SK-N-SH treated with all-trans-retinoic acid at 6 μM for 48 hours (cell line): ENCODE measurements around the gene APOOL.

Experiments
- ATAC-seq: fragments of 200-7000 bp; cut with Tn5 transposase; 3 replicates; pipeline ENCODE4 v1.9.1; 2020; ENCODE audit warnings: mild to moderate bottlenecking, moderate library complexity
- ARNTL ChIP-seq: fragments of 450-650 bp; formaldehyde crosslinking; IDR thresholded peaks from 2 replicates; pipeline ENCODE4 v1.5.0; 2020; ENCODE audit warnings: low read depth, mild to moderate bottlenecking, moderate library complexity, borderline replicate concordance
- BACH2 ChIP-seq: fragments of 250-450 bp; sonication (Bioruptor Pico); IDR thresholded peaks from 2 replicates; pipeline ENCODE4 v1.9.0; 2021; ENCODE audit warnings: mild to moderate bottlenecking, borderline replicate concordance
- CSDC2 ChIP-seq: fragments of 250-450 bp; sonication (Bioruptor Pico); IDR thresholded peaks from 2 replicates; pipeline ENCODE4 v1.5.0; 2020; ENCODE audit warnings: mild to moderate bottlenecking, moderate library complexity
- ESRRG ChIP-seq: fragments of 250-450 bp; sonication (Bioruptor Pico); IDR thresholded peaks from 2 replicates; pipeline ENCODE4 v1.6.1; 2021; ENCODE audit warnings: mild to moderate bottlenecking
- GLIS3 ChIP-seq: fragments of 250-450 bp; sonication (Bioruptor Pico); IDR thresholded peaks from 2 replicates; pipeline ENCODE4 v1.5.0; 2020; ENCODE audit warnings: mild to moderate bottlenecking, moderate library complexity
- ISL1 ChIP-seq: fragments of 250-450 bp; sonication (Bioruptor Pico); IDR thresholded peaks from 2 replicates; pipeline ENCODE4 v2.1.2; 2022; ENCODE audit warnings: mild to moderate bottlenecking, moderate library complexity
- OSR1 ChIP-seq: fragments of 250-450 bp; sonication (Bioruptor Pico); IDR thresholded peaks from 2 replicates; pipeline ENCODE4 v1.8.0; 2022; ENCODE audit warnings: moderate library complexity, mild to moderate bottlenecking, inconsistent platforms
- PPARA ChIP-seq: fragments of 250-450 bp; sonication (Bioruptor Pico); IDR thresholded peaks from 2 replicates; pipeline ENCODE4 v1.5.0; 2020; ENCODE audit warnings: mild to moderate bottlenecking, borderline replicate concordance
- RARB ChIP-seq: fragments of 250-450 bp; sonication (Bioruptor Pico); IDR thresholded peaks from 2 replicates; pipeline ENCODE4 v1.8.0; 2021; ENCODE audit warnings: mild to moderate bottlenecking, moderate library complexity
- SNAI2 ChIP-seq: fragments of 250-450 bp; sonication (Bioruptor Pico); IDR thresholded peaks from 2 replicates; pipeline ENCODE4 v1.5.0; 2020; ENCODE audit warnings: mild to moderate bottlenecking, moderate library complexity
- TCF4 ChIP-seq: fragments of 250-450 bp; sonication (Bioruptor Pico); IDR thresholded peaks from 2 replicates; pipeline ENCODE4 v1.8.0; 2021; ENCODE audit warnings: mild to moderate bottlenecking, moderate library complexity, borderline replicate concordance
- TOX ChIP-seq: fragments of 250-450 bp; sonication (Bioruptor Pico); IDR thresholded peaks from 2 replicates; pipeline ENCODE4 v1.8.0; 2021; ENCODE audit warnings: mild to moderate bottlenecking, moderate library complexity, borderline replicate concordance
- ZC3H10 ChIP-seq: fragments of 250-450 bp; sonication (Bioruptor Pico); IDR thresholded peaks from 2 replicates; pipeline ENCODE4 v1.5.1; 2021; ENCODE audit warnings: mild to moderate bottlenecking, moderate library complexity
- ZFP3 ChIP-seq: fragments of 250-450 bp; sonication (Bioruptor Pico); IDR thresholded peaks from 2 replicates; pipeline ENCODE4 v1.5.0; 2020; ENCODE audit warnings: mild to moderate bottlenecking, moderate library complexity
- ZFP30 ChIP-seq: fragments of 450-650 bp; formaldehyde crosslinking; IDR thresholded peaks from 2 replicates; pipeline ENCODE4 v1.5.0; 2022; ENCODE audit warnings: mild to moderate bottlenecking, moderate library complexity
- ZNF565 ChIP-seq: fragments of 450-650 bp; formaldehyde crosslinking; conservative IDR thresholded peaks from 2 replicates; pipeline ENCODE4 v1.5.0; 2020; ENCODE audit warnings: low read depth, mild to moderate bottlenecking, moderate library complexity
- ZNF70 ChIP-seq: fragments of 450-650 bp; formaldehyde crosslinking; IDR thresholded peaks from 2 replicates; pipeline ENCODE4 v1.5.0; 2020; ENCODE audit warnings: mild to moderate bottlenecking, moderate library complexity
- ZNF8 ChIP-seq: fragments of 450-650 bp; formaldehyde crosslinking; IDR thresholded peaks from 2 replicates; pipeline ENCODE4 v1.5.0; 2020; ENCODE audit warnings: mild to moderate bottlenecking, moderate library complexity
- TF ChIP-seq, protein P1 (sequence below): fragments of 250-450 bp; sonication (Bioruptor Pico); IDR thresholded peaks from 2 replicates; pipeline ENCODE4 v1.5.1; 2020; ENCODE audit warnings: low read depth, mild to moderate bottlenecking, moderate library complexity
- TF ChIP-seq, protein P2 (sequence below): fragments of 250-450 bp; sonication (Bioruptor Pico); IDR thresholded peaks from 2 replicates; pipeline ENCODE4 v1.8.0; 2021; ENCODE audit warnings: low read depth, mild to moderate bottlenecking, moderate library complexity, borderline replicate concordance
- TF ChIP-seq, protein P3 (sequence below): fragments of 250-450 bp; sonication (Bioruptor Pico); IDR thresholded peaks from 2 replicates; pipeline ENCODE4 v1.5.1; 2021; ENCODE audit warnings: mild to moderate bottlenecking, moderate library complexity
- TF ChIP-seq, protein P4 (sequence below): fragments of 250-450 bp; sonication (Bioruptor Pico); IDR thresholded peaks from 2 replicates; pipeline ENCODE4 v1.8.0; 2020; ENCODE audit warnings: mild to moderate bottlenecking, moderate library complexity, borderline replicate concordance
- TF ChIP-seq, protein P5 (sequence below): fragments of 250-450 bp; sonication (Bioruptor Pico); IDR thresholded peaks from 2 replicates; pipeline ENCODE4 v1.5.0; 2020; ENCODE audit warnings: mild to moderate bottlenecking, moderate library complexity

APOOL gene

DNA sequence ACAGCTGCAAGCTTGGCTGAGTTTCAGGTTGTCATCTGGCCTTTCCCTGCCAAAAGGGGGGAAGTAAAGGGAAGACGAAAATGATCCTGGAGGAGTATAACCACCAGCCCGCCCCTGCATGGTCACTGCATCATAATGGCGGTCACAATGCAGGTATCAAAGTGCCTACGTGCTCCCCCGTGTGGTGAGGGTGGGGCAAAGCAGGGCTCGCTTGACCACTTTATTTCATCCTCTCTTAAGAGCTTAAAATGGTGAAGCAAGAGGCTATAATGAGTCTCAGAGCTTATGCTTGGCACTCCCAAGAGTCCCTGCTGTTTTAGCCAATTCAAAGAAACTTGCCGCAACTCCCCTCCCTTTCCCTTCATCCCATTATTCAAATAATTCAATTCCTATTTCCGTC lies 105.6 kb downstream of the APOOL start:
- peak; percentile 92 for ATAC-seq

DNA sequence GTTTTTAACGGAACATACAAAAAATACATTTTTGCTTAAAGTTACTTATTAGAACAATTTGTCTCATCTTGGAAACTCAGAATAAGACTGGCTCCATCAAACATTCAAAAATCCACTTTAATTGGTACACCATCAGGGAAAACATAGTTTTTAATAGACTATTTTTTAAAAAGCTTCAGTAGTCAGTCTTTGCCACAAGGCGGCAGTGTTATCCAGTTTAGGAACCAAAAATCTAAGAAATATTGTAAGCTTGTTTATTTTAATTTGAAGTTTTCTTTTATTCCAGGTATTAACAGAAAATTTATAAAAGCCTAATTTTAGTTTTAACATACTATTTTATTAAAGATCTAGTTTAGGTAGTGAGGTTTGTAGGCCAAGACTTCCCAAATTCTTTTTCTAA lies 107.7 kb downstream of the APOOL start:
- TF ChIP-seq SNAI2 (CRISPR knock-in tag) (no peak), ZFP3 (CRISPR knock-in tag) (no peak), PPARA (CRISPR knock-in tag) (no peak), ZNF8 (no peak), ARNTL (CRISPR knock-in tag) (no peak), RARB (no peak), BACH2 (CRISPR knock-in tag) (no peak), CSDC2 (CRISPR knock-in tag) (no peak), TCF4 (no peak)
- TF ChIP-seq, protein P1, sequence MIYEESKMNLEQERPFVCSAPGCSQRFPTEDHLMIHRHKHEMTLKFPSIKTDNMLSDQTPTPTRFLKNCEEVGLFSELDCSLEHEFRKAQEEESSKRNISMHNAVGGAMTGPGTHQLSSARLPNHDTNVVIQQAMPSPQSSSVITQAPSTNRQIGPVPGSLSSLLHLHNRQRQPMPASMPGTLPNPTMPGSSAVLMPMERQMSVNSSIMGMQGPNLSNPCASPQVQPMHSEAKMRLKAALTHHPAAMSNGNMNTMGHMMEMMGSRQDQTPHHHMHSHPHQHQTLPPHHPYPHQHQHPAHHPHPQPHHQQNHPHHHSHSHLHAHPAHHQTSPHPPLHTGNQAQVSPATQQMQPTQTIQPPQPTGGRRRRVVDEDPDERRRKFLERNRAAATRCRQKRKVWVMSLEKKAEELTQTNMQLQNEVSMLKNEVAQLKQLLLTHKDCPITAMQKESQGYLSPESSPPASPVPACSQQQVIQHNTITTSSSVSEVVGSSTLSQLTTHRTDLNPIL (CRISPR knock-in tag) = no peak
- TF ChIP-seq, protein P2, sequence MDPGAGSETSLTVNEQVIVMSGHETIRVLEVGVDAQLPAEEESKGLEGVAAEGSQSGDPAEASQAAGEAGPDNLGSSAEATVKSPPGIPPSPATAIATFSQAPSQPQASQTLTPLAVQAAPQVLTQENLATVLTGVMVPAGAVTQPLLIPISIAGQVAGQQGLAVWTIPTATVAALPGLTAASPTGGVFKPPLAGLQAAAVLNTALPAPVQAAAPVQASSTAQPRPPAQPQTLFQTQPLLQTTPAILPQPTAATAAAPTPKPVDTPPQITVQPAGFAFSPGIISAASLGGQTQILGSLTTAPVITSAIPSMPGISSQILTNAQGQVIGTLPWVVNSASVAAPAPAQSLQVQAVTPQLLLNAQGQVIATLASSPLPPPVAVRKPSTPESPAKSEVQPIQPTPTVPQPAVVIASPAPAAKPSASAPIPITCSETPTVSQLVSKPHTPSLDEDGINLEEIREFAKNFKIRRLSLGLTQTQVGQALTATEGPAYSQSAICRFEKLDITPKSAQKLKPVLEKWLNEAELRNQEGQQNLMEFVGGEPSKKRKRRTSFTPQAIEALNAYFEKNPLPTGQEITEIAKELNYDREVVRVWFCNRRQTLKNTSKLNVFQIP (CRISPR knock-in tag) = no peak
- TF ChIP-seq, protein P3, sequence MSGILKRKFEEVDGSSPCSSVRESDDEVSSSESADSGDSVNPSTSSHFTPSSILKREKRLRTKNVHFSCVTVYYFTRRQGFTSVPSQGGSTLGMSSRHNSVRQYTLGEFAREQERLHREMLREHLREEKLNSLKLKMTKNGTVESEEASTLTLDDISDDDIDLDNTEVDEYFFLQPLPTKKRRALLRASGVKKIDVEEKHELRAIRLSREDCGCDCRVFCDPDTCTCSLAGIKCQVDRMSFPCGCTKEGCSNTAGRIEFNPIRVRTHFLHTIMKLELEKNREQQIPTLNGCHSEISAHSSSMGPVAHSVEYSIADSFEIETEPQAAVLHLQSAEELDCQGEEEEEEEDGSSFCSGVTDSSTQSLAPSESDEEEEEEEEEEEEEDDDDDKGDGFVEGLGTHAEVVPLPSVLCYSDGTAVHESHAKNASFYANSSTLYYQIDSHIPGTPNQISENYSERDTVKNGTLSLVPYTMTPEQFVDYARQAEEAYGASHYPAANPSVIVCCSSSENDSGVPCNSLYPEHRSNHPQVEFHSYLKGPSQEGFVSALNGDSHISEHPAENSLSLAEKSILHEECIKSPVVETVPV (CRISPR knock-in tag) = no peak
- TF ChIP-seq, all 23 proteins: peak for 0

More for the DNA sequence above, 105.6 kb downstream of the APOOL start:
- no peak for TF ChIP-seq BACH2 (CRISPR knock-in tag)

DNA sequence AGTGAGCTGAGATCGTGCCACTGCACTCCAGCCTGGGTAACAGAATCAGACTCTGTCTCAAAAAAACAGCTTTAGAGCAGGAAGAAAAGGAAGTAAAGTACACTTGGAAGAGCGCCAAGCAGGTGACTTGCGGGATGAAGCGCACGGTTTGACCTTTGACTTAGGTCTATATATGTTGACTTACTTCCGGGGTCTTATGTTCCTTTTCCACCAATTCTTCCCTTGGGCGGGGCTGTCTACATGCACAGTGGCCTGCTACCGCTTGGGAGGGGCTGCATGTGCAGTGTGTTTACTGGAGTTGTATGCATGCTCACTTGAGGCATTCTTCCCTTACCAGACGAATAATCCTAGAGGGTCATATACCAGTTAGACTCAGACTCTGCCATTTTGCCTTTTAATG lies 108.6 kb downstream of the APOOL start:
- TF ChIP-seq, protein P4, sequence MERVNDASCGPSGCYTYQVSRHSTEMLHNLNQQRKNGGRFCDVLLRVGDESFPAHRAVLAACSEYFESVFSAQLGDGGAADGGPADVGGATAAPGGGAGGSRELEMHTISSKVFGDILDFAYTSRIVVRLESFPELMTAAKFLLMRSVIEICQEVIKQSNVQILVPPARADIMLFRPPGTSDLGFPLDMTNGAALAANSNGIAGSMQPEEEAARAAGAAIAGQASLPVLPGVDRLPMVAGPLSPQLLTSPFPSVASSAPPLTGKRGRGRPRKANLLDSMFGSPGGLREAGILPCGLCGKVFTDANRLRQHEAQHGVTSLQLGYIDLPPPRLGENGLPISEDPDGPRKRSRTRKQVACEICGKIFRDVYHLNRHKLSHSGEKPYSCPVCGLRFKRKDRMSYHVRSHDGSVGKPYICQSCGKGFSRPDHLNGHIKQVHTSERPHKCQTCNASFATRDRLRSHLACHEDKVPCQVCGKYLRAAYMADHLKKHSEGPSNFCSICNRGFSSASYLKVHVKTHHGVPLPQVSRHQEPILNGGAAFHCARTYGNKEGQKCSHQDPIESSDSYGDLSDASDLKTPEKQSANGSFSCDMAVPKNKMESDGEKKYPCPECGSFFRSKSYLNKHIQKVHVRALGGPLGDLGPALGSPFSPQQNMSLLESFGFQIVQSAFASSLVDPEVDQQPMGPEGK = no peak
- TF ChIP-seq ZNF8 = no peak
- no peak for TF ChIP-seq ZNF565 (CRISPR knock-in tag)
- no peak for TF ChIP-seq TOX (CRISPR knock-in tag)
- no peak for TF ChIP-seq GLIS3 (CRISPR knock-in tag)
- TF ChIP-seq, protein P5, sequence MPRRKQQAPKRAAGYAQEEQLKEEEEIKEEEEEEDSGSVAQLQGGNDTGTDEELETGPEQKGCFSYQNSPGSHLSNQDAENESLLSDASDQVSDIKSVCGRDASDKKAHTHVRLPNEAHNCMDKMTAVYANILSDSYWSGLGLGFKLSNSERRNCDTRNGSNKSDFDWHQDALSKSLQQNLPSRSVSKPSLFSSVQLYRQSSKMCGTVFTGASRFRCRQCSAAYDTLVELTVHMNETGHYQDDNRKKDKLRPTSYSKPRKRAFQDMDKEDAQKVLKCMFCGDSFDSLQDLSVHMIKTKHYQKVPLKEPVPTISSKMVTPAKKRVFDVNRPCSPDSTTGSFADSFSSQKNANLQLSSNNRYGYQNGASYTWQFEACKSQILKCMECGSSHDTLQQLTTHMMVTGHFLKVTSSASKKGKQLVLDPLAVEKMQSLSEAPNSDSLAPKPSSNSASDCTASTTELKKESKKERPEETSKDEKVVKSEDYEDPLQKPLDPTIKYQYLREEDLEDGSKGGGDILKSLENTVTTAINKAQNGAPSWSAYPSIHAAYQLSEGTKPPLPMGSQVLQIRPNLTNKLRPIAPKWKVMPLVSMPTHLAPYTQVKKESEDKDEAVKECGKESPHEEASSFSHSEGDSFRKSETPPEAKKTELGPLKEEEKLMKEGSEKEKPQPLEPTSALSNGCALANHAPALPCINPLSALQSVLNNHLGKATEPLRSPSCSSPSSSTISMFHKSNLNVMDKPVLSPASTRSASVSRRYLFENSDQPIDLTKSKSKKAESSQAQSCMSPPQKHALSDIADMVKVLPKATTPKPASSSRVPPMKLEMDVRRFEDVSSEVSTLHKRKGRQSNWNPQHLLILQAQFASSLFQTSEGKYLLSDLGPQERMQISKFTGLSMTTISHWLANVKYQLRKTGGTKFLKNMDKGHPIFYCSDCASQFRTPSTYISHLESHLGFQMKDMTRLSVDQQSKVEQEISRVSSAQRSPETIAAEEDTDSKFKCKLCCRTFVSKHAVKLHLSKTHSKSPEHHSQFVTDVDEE (CRISPR knock-in tag) = no peak
- no peak for TF ChIP-seq BACH2 (CRISPR knock-in tag)
- no peak for ATAC-seq

More for the DNA sequence above, 107.7 kb downstream of the APOOL start:
- ATAC-seq = no peak

DNA sequence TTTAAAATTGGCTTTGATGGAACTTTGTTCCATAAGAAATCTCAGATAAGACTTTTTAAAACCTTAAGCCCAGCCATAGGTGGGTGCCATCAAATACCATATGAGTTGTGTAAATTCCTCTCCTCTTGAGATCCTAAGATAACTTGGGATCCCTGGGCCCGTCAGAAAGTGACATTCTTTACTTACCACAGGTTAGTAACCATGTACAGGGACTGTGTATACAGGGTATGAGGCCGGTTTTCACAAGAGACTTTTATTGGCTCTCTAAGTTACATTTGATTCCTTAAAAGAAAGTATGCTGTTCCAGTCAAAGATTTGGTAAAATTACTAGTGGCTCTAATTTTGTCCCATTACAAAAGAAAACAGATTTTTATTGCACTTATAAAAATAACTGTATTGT lies 110.1 kb downstream of the APOOL start:
- ATAC-seq = no peak
- TF ChIP-seq ISL1 (CRISPR knock-in tag) (no peak), CSDC2 (CRISPR knock-in tag) (no peak), TOX (CRISPR knock-in tag) (no peak), ESRRG (no peak), ZFP3 (CRISPR knock-in tag) (no peak), ZNF8 (no peak), RARB (no peak), ZC3H10 (CRISPR knock-in tag) (no peak), OSR1 (no peak), ZNF70 (no peak), ZFP30 (CRISPR knock-in tag) (no peak)
- TF ChIP-seq, protein P4 = no peak
- TF ChIP-seq, protein P2 (CRISPR knock-in tag) = no peak
- TF ChIP-seq, protein P1 (CRISPR knock-in tag) = no peak
